GM18951 (cell line): ENCODE results near the gene TBCA.

Experiments
- POLR2A ChIP-seq: IDR thresholded peaks from 4 replicates; pipeline ENCODE4 v1.6.1; 2011; ENCODE audit warnings: mild to moderate bottlenecking; ENCODE audit not compliant: insufficient read length, insufficient read depth; ENCODE audit errors: extremely low read depth
- in situ Hi-C: fragments of 300-500 bp; cut with MboI; formaldehyde crosslinking; loops from one replicate; pipeline ENCODE4 v1.12.0; 2022; ENCODE audit warnings: low sequenced_read_pairs, mixed read lengths, inconsistent platforms; ENCODE audit not compliant: unreplicated experiment

Gene TBCA

GRCh38 chr5:77775790-77776553, at the start of gene TBCA:
TBCA (minus strand) TSS chr5:77776339; CDS start chr5:77776257, 82 bp downstream.
- in situ Hi-C loops = no loop called here
- TF ChIP-seq POLR2A = peak; percentile 92

DNA sequence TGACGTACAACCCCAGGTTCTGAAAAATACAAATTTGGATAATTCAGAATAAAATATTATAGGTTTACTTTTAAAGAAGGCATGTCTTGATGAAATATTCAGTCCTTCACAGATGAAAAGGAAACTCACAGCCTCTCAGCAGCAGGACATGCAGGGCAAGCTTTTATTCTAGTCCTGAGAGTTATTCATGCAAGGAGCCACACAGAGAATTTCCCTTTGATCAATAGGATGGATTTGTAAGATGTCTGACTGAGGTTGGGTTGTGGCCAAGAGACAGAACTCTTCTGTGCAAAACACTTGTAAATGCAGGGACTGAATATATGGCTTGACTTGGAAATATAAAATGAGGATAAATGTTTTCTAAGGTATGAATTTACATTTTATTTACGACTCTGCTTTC, 48.8 kb upstream of the TBCA start:
- in situ Hi-C loops = no loop called here
- no peak for TF ChIP-seq POLR2A

- TF ChIP-seq POLR2A = no peak
- in situ Hi-C loops = no loop called here
Observed at GRCh38 chr5:77816686-77817085, 40.5 kb upstream of the TBCA start.

GRCh38 chr5:77812926-77813589, 36.9 kb upstream of the TBCA start:
- in situ Hi-C loops = no loop called here

GRCh38 chr5:77806213-77806843, 30.2 kb upstream of the TBCA start:
- in situ Hi-C loops = no loop called here
- no peak for TF ChIP-seq POLR2A

More at GRCh38 chr5:77812926-77813589, 36.9 kb upstream of the TBCA start:
- TF ChIP-seq POLR2A = no peak

DNA sequence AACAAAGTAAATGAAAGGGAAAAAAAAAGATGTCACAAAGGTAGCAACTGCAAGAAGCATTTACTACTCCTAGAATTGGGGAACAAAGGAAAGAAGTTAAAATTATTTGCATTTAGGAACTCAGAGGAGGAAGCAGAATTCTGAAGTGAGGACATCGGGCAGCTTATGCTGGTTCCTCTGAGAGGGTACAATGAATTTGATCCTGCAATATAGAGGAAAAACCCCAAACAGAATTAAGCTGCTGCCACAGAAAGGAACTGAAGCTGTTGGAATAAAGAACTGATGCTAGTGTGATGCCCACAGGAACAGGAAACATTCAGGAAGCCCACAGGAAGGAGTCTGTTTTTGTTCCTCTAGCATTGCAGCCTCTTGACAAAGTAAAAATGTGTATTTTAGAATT, 22.3 kb upstream of the TBCA start:
- in situ Hi-C loops = no loop called here
- no peak for TF ChIP-seq POLR2A

DNA sequence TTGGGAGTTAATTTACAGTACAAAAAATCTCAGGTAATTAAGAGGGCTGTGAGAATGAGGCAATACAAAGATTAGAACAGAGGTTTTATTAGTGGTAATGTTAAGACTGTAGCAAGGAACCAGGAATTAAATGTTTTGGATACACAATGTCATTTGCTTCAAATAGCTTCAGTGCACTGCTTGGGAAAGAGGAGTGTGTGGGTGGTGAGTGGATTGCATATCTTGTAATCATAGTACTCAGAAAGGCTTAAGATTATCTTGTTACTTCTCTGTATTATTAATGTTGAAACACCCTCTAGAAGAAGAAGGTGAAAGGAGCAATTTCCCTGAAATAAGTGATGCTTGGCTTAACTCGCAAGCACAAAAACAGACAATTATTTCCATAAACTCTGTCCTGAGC, 21.0 kb upstream of the TBCA start:
- in situ Hi-C loops = no loop called here
- no peak for TF ChIP-seq POLR2A

GRCh38 chr5:77795846-77796245, 19.7 kb upstream of the TBCA start:
- no peak for TF ChIP-seq POLR2A
- in situ Hi-C loops = no loop called here

GRCh38 chr5:77795268-77795667, 19.1 kb upstream of the TBCA start:
- no peak for TF ChIP-seq POLR2A
- in situ Hi-C loops = no loop called here

GRCh38 chr5:77791926-77792325, 15.8 kb upstream of the TBCA start:
- TF ChIP-seq POLR2A = no peak
- in situ Hi-C loops = no loop called here

- TF ChIP-seq POLR2A = no peak
- in situ Hi-C loops = no loop called here
Observed at GRCh38 chr5:77791356-77791755, 15.2 kb upstream of the TBCA start.

DNA sequence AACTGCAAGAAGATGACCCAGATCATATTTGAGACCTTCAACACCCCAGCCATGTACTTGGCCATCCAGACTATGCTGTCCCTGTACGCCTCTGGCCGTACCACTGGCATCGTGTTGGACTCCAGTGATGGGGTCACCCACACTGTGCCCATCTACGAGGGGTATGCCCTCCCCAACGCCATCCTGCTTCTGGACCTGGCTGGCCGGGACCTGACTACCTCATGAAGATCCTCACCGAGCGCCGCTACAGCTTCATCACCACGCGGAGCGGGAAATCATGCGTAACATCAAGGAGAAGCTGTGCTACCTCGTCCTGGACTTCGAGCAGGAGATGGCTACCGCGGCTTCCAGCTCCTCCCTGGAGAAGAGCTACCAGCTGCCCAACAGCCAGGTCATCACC, 9.1 kb upstream of the TBCA start:
- in situ Hi-C loops = no loop called here
- no peak for TF ChIP-seq POLR2A

DNA sequence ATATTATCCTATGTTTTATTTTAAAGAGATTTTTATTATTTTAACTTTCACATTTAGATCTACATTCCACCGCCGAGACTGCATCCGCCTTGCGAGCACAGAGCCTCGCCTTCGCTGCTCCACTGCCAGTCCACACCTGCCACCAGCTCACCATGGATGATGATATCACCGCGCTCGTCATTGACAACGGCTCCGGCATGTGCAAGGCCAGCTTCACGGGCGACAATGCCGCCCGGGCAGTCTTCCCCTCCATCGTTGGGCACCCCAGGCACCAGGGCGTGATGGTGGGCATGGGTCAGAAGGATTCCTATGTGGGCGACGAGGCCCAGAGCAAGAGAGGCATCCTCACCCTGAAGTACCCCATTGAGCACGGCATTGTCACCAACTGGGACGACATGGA, 8.6 kb upstream of the TBCA start:
- in situ Hi-C loops = no loop called here
- TF ChIP-seq POLR2A = no peak

GRCh38 chr5:77781076-77781475, 4.9 kb upstream of the TBCA start:
- TF ChIP-seq POLR2A = no peak
- in situ Hi-C loops = no loop called here

DNA sequence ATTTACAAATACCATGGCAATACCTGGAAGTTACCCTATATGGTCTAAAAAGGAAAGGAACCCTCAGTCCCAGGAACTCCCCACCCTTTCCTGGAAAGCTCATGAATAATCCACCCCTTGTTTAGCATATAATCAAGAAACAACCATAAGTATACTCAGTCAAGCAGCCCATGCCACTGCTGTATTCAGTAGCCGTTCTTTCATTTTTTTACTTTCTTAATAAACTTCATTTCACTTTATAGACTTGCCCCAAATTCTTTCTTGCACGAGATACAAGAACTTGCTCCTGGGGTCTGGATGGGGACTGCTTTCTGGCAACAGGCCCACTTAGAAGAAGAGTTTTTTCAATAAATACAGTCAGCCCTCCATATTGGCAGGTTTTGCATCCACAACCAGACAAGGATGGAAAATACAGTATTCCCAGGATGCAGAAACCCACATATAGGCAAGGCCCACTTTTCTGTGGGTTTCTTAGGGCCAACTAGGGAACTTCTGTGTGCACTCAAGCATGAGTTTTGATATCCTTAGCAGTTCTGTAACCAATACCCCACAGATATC, 2.8 kb upstream of the TBCA start:
- in situ Hi-C loops = no loop called here
- TF ChIP-seq POLR2A = no peak
